Left lung (tissue), 10 donors: ENCODE results near the gene IREB2. TPM values are rescaled to one million over a fixed set of nuclear protein-coding genes. Genes with fewer than 3 reads are reported as not detected.
"Not testable (repeated sequence)": the region's sequence is repeated elsewhere in the genome, so short reads cannot be mapped to it uniquely, and the experiment has no call there.

Experiments
- ATAC-seq: fragments of 200-7000 bp; cut with Tn5 transposase; one replicate; pipeline ENCODE4 v1.9.1; 2020; ENCODE audit warnings: moderate library complexity
- DNase-seq, 4 donors: peaks; one replicate each; pipeline ENCODE4 v3.0.0-alpha.2; 2013 to 2020
- H3K27ac ChIP-seq, 2 donors: fragments of 200-600 bp; sonication (generic) in 1 of 2; one replicate each; pipeline versions ENCODE4 v1.5.0 to v1.8.0; 2020 to 2021
- H3K27me3 ChIP-seq, 2 donors: fragments of 200-600 bp; sonication (generic) in 1 of 2; one replicate each; pipeline versions ENCODE4 v1.5.0 to v1.8.0; 2020 to 2021
- H3K36me3 ChIP-seq, 2 donors: fragments of 200-600 bp; sonication (generic) in 1 of 2; one replicate each; pipeline versions ENCODE4 v1.5.0 to v1.8.0; 2020 to 2021
- H3K4me1 ChIP-seq, 2 donors: fragments of 200-600 bp; one replicate each; pipeline ENCODE4 v1.8.0; 2021
- H3K4me3 ChIP-seq, 2 donors: fragments of 200-600 bp; sonication (generic) in 1 of 2; one replicate each; pipeline versions ENCODE4 v1.5.0 to v1.8.0; 2020 to 2021; ENCODE audit warnings: mild to moderate bottlenecking in 1 of 2
- H3K9me3 ChIP-seq, 2 donors: fragments of 200-600 bp; sonication (generic) in 1 of 2; one replicate each; pipeline versions ENCODE4 v1.5.0 to v1.8.0; 2020 to 2021
- CTCF ChIP-seq, 2 donors: fragments of 200-600 bp; sonication (generic) in 1 of 2; IDR thresholded peaks; one replicate each; pipeline versions ENCODE4 v1.5.0 to v1.8.0; 2021; ENCODE audit warnings: antibody characterized with exemption in 2 of 2
- intact Hi-C, 2 donors: fragments of 100-400 bp; cut with DNase I; formaldehyde crosslinking; loops; one replicate each; pipeline versions ENCODE4 v1.11.2 to v1.14.2; 2022
- polyA plus RNA-seq, 6 donors: library from polyadenylated mRNA; unstranded; fragments of 120-200 nt; gene quantifications; one replicate each; pipeline ENCODE4 v1.2.1, GENCODE V29; 2013; ENCODE audit not compliant: insufficient read length in 6 of 6
- total RNA-seq, 2 donors: library from RNA; stranded (reverse); fragmentation: NEBNext Ultra II Directional; extraction: Animal tissue kit (Norgen Biotek cat#: 25700); gene quantifications; one replicate each; pipeline ENCODE4 v1.2.1, GENCODE V29; 2021
- donor health status: DM: no; HTN: yes; CAD: no.
- donor health status: DM: no; HTN: no; CAD: no.

Gene IREB2
- total and polyA plus RNA-seq, 8 donors, result 42.3 to 81.8 (median 70.8) TPM

GRCh38 chr15:78538358-78538757 lies 100.3 kb downstream of the IREB2 start:
- no peak for TF ChIP-seq CTCF (IDR thresholded peaks at IDR 0.05)
- intact Hi-C loops, result no loop called here
- DNase-seq, result no peak
- Histone ChIP-seq H3K27me3 (no peaks in the 10 kb centered on the region), H3K4me1 (peaks cover 5 to 31% of the 10 kb centered on the region in 2 donors), H3K36me3 (peaks cover 0 to 15% of the 10 kb centered on the region in 2 donors), H3K9me3 (no peaks in the 10 kb centered on the region), H3K4me3 (no peak overlapping the region), H3K27ac (no peak overlapping the region)
- no peak for ATAC-seq

GRCh38 chr15:78539464-78540140 lies 101.6 kb downstream of the IREB2 start:
- H3K9me3 ChIP-seq, intact Hi-C loops, DNase-seq, H3K27me3 ChIP-seq, ATAC-seq: not testable (repeated sequence)
- Histone ChIP-seq H3K4me3 (peak overlapping the region; percentile 51 to 91), H3K36me3 (peaks cover 0 to 27% of the 10 kb centered on the region in 2 donors), H3K4me1 (peaks cover 5 to 37% of the 10 kb centered on the region in 2 donors), H3K27ac (peak overlapping the region; percentile 91 to 96)

GRCh38 chr15:78540141-78540870 lies 102.3 kb downstream of the IREB2 start, which contains the start of gene PSMA4:
Gene PSMA4, plus strand, starts transcription at chr15:78540444. Its CDS starts 1,484 bp downstream, at chr15:78541928.
- no peak for TF ChIP-seq CTCF (IDR thresholded peaks at IDR 0.05)
- H3K4me1 ChIP-seq, result peaks cover 5 to 37% of the 10 kb centered on the region in 2 donors
- intact Hi-C loops, result no loop called here
- H3K27ac ChIP-seq, result peak within 1 kb of the TSS; percentile 91 to 96
- peaks cover 0 to 34% of the 10 kb centered on the region in 2 donors for H3K36me3 ChIP-seq
- DNase-seq (peak; percentile 92 to 98 (median 94)), ATAC-seq (peak; percentile 92)
- H3K9me3 ChIP-seq, result no peaks in the 10 kb centered on the region
- no peaks in the 10 kb centered on the region for H3K27me3 ChIP-seq
- peak within 1 kb of the TSS; percentile 51 to 91 for H3K4me3 ChIP-seq

GRCh38 chr15:78540871-78541743 lies 103.1 kb downstream of the IREB2 start:
- Histone ChIP-seq H3K27ac (peak overlapping the region; percentile 91 to 96), H3K27me3 (no peaks in the 10 kb centered on the region), H3K36me3 (peaks cover 0 to 42% of the 10 kb centered on the region in 2 donors), H3K4me3 (peak overlapping the region; percentile 51 to 91), H3K9me3 (no peaks in the 10 kb centered on the region), H3K4me1 (peaks cover 5 to 37% of the 10 kb centered on the region in 2 donors)
- no peak for TF ChIP-seq CTCF (IDR thresholded peaks at IDR 0.05)
- ATAC-seq (peak; percentile 6), DNase-seq (no peak)
- intact Hi-C loops, result no loop called here

- Histone ChIP-seq H3K4me1 (peaks cover 5 to 37% of the 10 kb centered on the region in 2 donors), H3K27me3 (no peaks in the 10 kb centered on the region), H3K27ac (peak overlapping the region in 1 of 2 donors; percentile 96), H3K9me3 (no peaks in the 10 kb centered on the region), H3K4me3 (peak overlapping the region; percentile 51 to 91), H3K36me3 (peaks cover 0 to 48% of the 10 kb centered on the region in 2 donors)
- intact Hi-C loops, result no loop called here
- TF ChIP-seq CTCF (IDR thresholded peaks at IDR 0.05), result no peak
- DNase-seq (no peak), ATAC-seq (no peak)
Observed at GRCh38 chr15:78541744-78542034, 103.7 kb downstream of the IREB2 start.
